ENCODE measurements around the gene KIF5B. TPM values are rescaled to one million over a fixed set of nuclear protein-coding genes. Genes with fewer than 3 reads are reported as not detected.

KIF5B gene
- total and polyA plus RNA-seq, 2 of the 8 experiments (the other 6 are each of a cell fraction or from before 2014, with no cell fraction given): 9.8 to 68.4 TPM

GRCh38 chr10:32049113-32049512, 7.1 kb downstream of the KIF5B start:
- Histone ChIP-seq H3K36me3 (ENCODE audit: control insufficient read depth in 2 of 4, insufficient read depth in 4 of 4, low read length in 3 of 4) (peaks cover 4 to 38% (median 25%) of the 10 kb centered on the region in 4 experiments; a peak in 5 of 8 replicates), H2BK5ac (ENCODE audit: low read depth, low read length) (no peak overlapping the region), H3K4ac (replicated peaks; ENCODE audit: insufficient read length, low read depth, low read length) (no peak overlapping the region), H3K23ac (ENCODE audit: insufficient read length) (no peak overlapping the region), H3K79me1 (ENCODE audit: low read depth, low read length) (no peaks in the 10 kb centered on the region; the same call in 1 of the 2 replicates), H3K18ac (ENCODE audit: extremely low read depth, low read length) (no peak overlapping the region), H3K14ac (ENCODE audit: insufficient read length) (no peak overlapping the region), H3K4me3 (ENCODE audit: extremely low read depth in 1 of 4, insufficient read depth in 2 of 4, low read depth in 3 of 4, low read length in 4 of 4) (no peak overlapping the region), H3K27me3 (replicated peaks in 1 of 4; ENCODE audit: control insufficient read depth in 3 of 4, extremely low read depth in 1 of 4, insufficient read depth in 3 of 4, low read length in 3 of 4) (no peaks in the 10 kb centered on the region), H3K27ac (ENCODE audit: low read depth, low read length) (no peak overlapping the region), H3K4me2 (ENCODE audit: insufficient read depth in 1 of 2, low read depth in 2 of 2, low read length in 2 of 2) (no peak overlapping the region), H4K20me1 (replicated peaks in 1 of 2; ENCODE audit: control insufficient read depth in 1 of 2, insufficient read depth in 2 of 2, low read length in 2 of 2) (peaks cover 21 to 35% of the 10 kb centered on the region in 2 experiments), H2BK12ac (ENCODE audit: low read depth, low read length) (no peak overlapping the region), H4K91ac (replicated peaks; ENCODE audit: insufficient read length, low read length) (no peak overlapping the region), H3K9me3 (ENCODE audit: insufficient read depth in 2 of 2, low read depth in 1 of 2, low read length in 1 of 2) (no peaks in the 10 kb centered on the region), H3K56ac (replicated peaks; ENCODE audit: insufficient read length, low read depth, low read length) (no peak overlapping the region), H3K9ac (replicated peaks in 1 of 4; ENCODE audit: extremely low read depth in 1 of 4, low read depth in 3 of 4, low read length in 3 of 4) (no peak overlapping the region), H2AK5ac (ENCODE audit: low read depth, low read length) (no peak overlapping the region), H2BK20ac (ENCODE audit: low read length) (no peak overlapping the region), H2AFZ (ENCODE audit: low read length) (no peak overlapping the region), H3K4me1 (replicated peaks in 1 of 4; ENCODE audit: control insufficient read depth in 3 of 4, insufficient read depth in 4 of 4, low read length in 3 of 4) (peaks cover 0 to 7% (median 3%) of the 10 kb centered on the region in 4 experiments; a peak in 4 of 7 replicates), H2BK120ac (replicated peaks; ENCODE audit: low read depth, low read length) (no peak overlapping the region), H3K23me2 (ENCODE audit: low read depth, low read length) (peaks cover 2% of the 10 kb centered on the region; the same call in 1 of the 2 replicates), H3K79me2 (ENCODE audit: control insufficient read depth in 1 of 2, insufficient read depth in 2 of 2, low read length in 2 of 2) (peaks cover 47 to 100% of the 10 kb centered on the region in 2 experiments), H4K5ac (ENCODE audit: insufficient read length, low read depth, low read length) (no peak overlapping the region), H4K8ac (ENCODE audit: extremely low read depth, insufficient read depth, low read length) (no peak overlapping the region), H2BK15ac (ENCODE audit: low read length) (no peak overlapping the region)
- DNase-seq (ENCODE audit: low read depth in 1 of 2, low spot score in 2 of 2): no peak
- FAIRE-seq: no peak
- POLR2A ChIA-PET (ENCODE audit: partially characterized antibody): no interaction called here
- CTCF ChIA-PET (ENCODE audit: partially characterized antibody): interaction anchor here (1.2 kb wide), 1 partner anchor 162 kb away, joined by 3 read pairs; no protein-coding TSS in a partner anchor
- TF ChIP-seq CTCF (IDR thresholded peaks at IDR 0.05; ENCODE audit: control extremely low read depth in 1 of 3, insufficient read depth in 1 of 3, low read depth in 1 of 3, low read length in 3 of 3) (no peak), TAF1 (IDR thresholded peaks at IDR 0.05; ENCODE audit: low read depth, low read length) (no peak)
- 66% methylated on average over 4 of the region's 4 CpGs; no CpG with 5 or more reads in 1 of the 2 experiments for WGBS, 2 experiments (ENCODE audit: extremely low coverage in 1 of 2, insufficient coverage in 1 of 2, insufficient read length in 1 of 2, insufficient replicate concordance in 2 of 2, low coverage in 1 of 2, low lambda C conversion rate in 2 of 2, missing lambda C conversion rate in 1 of 2)
